IgD-negative memory B cell (primary cell): ENCODE measurements around the gene HDAC9. TPM values are rescaled to one million over a fixed set of nuclear protein-coding genes. Genes with fewer than 3 reads are reported as not detected.

Experiments
- H3K27ac Mint-ChIP-seq, 3 donors: one replicate each; pipeline ENCODE4 v1.8.0; 2020 to 2022; ENCODE audit warnings: mild to moderate bottlenecking in 3 of 3, mixed read lengths in 3 of 3, moderate library complexity in 1 of 3
- H3K27me3 Mint-ChIP-seq: one replicate; pipeline ENCODE4 v1.8.0; 2021; ENCODE audit warnings: mixed read lengths
- H3K36me3 Mint-ChIP-seq: one replicate; pipeline ENCODE4 v1.8.0; 2020; ENCODE audit warnings: mild to moderate bottlenecking, mixed read lengths
- H3K4me1 Mint-ChIP-seq, 3 donors: one replicate each; pipeline ENCODE4 v1.8.0; 2020 to 2022; ENCODE audit warnings: mixed read lengths in 3 of 3, mild to moderate bottlenecking in 1 of 3
- H3K4me3 Mint-ChIP-seq, 4 donors: one replicate each; pipeline ENCODE4 v1.8.0; 2020 to 2022; ENCODE audit warnings: mild to moderate bottlenecking in 4 of 4, mixed read lengths in 4 of 4, moderate library complexity in 3 of 4
- H3K9me3 Mint-ChIP-seq, 3 donors: one replicate each; pipeline ENCODE4 v1.8.0; 2020 to 2021; ENCODE audit warnings: mixed read lengths in 3 of 3, mild to moderate bottlenecking in 1 of 3
- polyA plus RNA-seq: library from polyadenylated mRNA; unstranded; fragments of 300-500 nt; fragmentation: Illumina TruSeq; gene quantifications from one replicate; pipeline ENCODE4 v1.2.3, GENCODE V29; 2021

Gene HDAC9
- polyA plus RNA-seq, 1 donor from 2014 or later, result 81.2 TPM

- Mint-ChIP-seq H3K4me3 (no peak overlapping the region), H3K27me3 (no peaks in the 10 kb centered on the region), H3K4me1 (no peaks in the 10 kb centered on the region), H3K36me3 (peaks cover 8% of the 10 kb centered on the region), H3K9me3 (no peaks in the 10 kb centered on the region), H3K27ac (no peak overlapping the region)
Measured at GRCh38 chr7:18685971-18686370, 190.4 kb downstream of the HDAC9 start.

GRCh38 chr7:18689551-18689950, 194.0 kb downstream of the HDAC9 start:
- H3K27ac Mint-ChIP-seq, result no peak overlapping the region
- H3K27me3 Mint-ChIP-seq, result no peaks in the 10 kb centered on the region
- H3K4me1 Mint-ChIP-seq, result no peaks in the 10 kb centered on the region
- peaks cover 8% of the 10 kb centered on the region for H3K36me3 Mint-ChIP-seq
- no peaks in the 10 kb centered on the region for H3K9me3 Mint-ChIP-seq
- H3K4me3 Mint-ChIP-seq, result no peak overlapping the region

- Mint-ChIP-seq H3K36me3 (no peaks in the 10 kb centered on the region), H3K27ac (no peak overlapping the region), H3K4me3 (no peak overlapping the region), H3K27me3 (no peaks in the 10 kb centered on the region), H3K4me1 (peaks cover 0 to 2% (median 0%) of the 10 kb centered on the region in 3 donors), H3K9me3 (no peaks in the 10 kb centered on the region)
Measured at GRCh38 chr7:18693406-18693805, 197.9 kb downstream of the HDAC9 start.

GRCh38 chr7:18693816-18694215, 198.3 kb downstream of the HDAC9 start:
- no peaks in the 10 kb centered on the region for H3K9me3 Mint-ChIP-seq
- peaks cover 0 to 2% (median 0%) of the 10 kb centered on the region in 3 donors for H3K4me1 Mint-ChIP-seq
- H3K36me3 Mint-ChIP-seq, result no peaks in the 10 kb centered on the region

GRCh38 chr7:18694484-18694883, 198.9 kb downstream of the HDAC9 start:
- Mint-ChIP-seq H3K36me3 (no peaks in the 10 kb centered on the region), H3K27ac (peak overlapping the region in 1 of 3 donors; percentile 76), H3K4me3 (no peak overlapping the region), H3K9me3 (no peaks in the 10 kb centered on the region), H3K4me1 (peaks cover 0 to 2% (median 0%) of the 10 kb centered on the region in 3 donors), H3K27me3 (no peaks in the 10 kb centered on the region)

More at GRCh38 chr7:18693816-18694215, 198.3 kb downstream of the HDAC9 start:
- H3K27me3 Mint-ChIP-seq, result no peaks in the 10 kb centered on the region
- H3K4me3 Mint-ChIP-seq, result no peak overlapping the region
- no peak overlapping the region for H3K27ac Mint-ChIP-seq

GRCh38 chr7:18694911-18695310, 199.4 kb downstream of the HDAC9 start:
- H3K9me3 Mint-ChIP-seq, result no peaks in the 10 kb centered on the region
- no peaks in the 10 kb centered on the region for H3K36me3 Mint-ChIP-seq
- no peaks in the 10 kb centered on the region for H3K27me3 Mint-ChIP-seq
- peaks cover 0 to 2% (median 0%) of the 10 kb centered on the region in 3 donors for H3K4me1 Mint-ChIP-seq
- H3K27ac Mint-ChIP-seq, result peak overlapping the region in 1 of 3 donors; percentile 76
- H3K4me3 Mint-ChIP-seq, result no peak overlapping the region

GRCh38 chr7:18698258-18698734, 202.7 kb downstream of the HDAC9 start:
- Mint-ChIP-seq H3K36me3 (no peaks in the 10 kb centered on the region), H3K4me3 (no peak overlapping the region), H3K4me1 (peaks cover 0 to 2% (median 0%) of the 10 kb centered on the region in 3 donors), H3K27ac (no peak overlapping the region), H3K9me3 (no peaks in the 10 kb centered on the region), H3K27me3 (no peaks in the 10 kb centered on the region)

GRCh38 chr7:18700147-18700546, 204.6 kb downstream of the HDAC9 start:
- Mint-ChIP-seq H3K27me3 (no peaks in the 10 kb centered on the region), H3K27ac (no peak overlapping the region), H3K4me3 (no peak overlapping the region), H3K36me3 (peaks cover under 1% of the 10 kb centered on the region), H3K4me1 (no peaks in the 10 kb centered on the region), H3K9me3 (no peaks in the 10 kb centered on the region)

GRCh38 chr7:18702071-18702829, 206.7 kb downstream of the HDAC9 start:
- no peaks in the 10 kb centered on the region for H3K27me3 Mint-ChIP-seq
- H3K9me3 Mint-ChIP-seq, result no peaks in the 10 kb centered on the region
- H3K27ac Mint-ChIP-seq, result no peak overlapping the region
- H3K4me1 Mint-ChIP-seq, result peaks cover 0 to 4% (median 0%) of the 10 kb centered on the region in 3 donors
- no peak overlapping the region for H3K4me3 Mint-ChIP-seq
- H3K36me3 Mint-ChIP-seq, result peaks cover 2% of the 10 kb centered on the region

GRCh38 chr7:18703685-18704084, 208.1 kb downstream of the HDAC9 start:
- H3K27ac Mint-ChIP-seq, result no peak overlapping the region
- H3K36me3 Mint-ChIP-seq, result peaks cover 2% of the 10 kb centered on the region
- H3K4me3 Mint-ChIP-seq, result no peak overlapping the region
- no peaks in the 10 kb centered on the region for H3K9me3 Mint-ChIP-seq
- peaks cover 0 to 5% (median 0%) of the 10 kb centered on the region in 3 donors for H3K4me1 Mint-ChIP-seq
- no peaks in the 10 kb centered on the region for H3K27me3 Mint-ChIP-seq

GRCh38 chr7:18706670-18707069, 211.1 kb downstream of the HDAC9 start:
- H3K4me3 Mint-ChIP-seq, result no peak overlapping the region
- no peak overlapping the region for H3K27ac Mint-ChIP-seq
- H3K36me3 Mint-ChIP-seq, result peaks cover 2% of the 10 kb centered on the region
- H3K9me3 Mint-ChIP-seq, result no peaks in the 10 kb centered on the region
- H3K27me3 Mint-ChIP-seq, result no peaks in the 10 kb centered on the region
- H3K4me1 Mint-ChIP-seq, result peaks cover 0 to 5% (median 0%) of the 10 kb centered on the region in 3 donors

GRCh38 chr7:18708204-18708603, 212.7 kb downstream of the HDAC9 start:
- Mint-ChIP-seq H3K9me3 (no peaks in the 10 kb centered on the region), H3K4me3 (no peak overlapping the region), H3K36me3 (peaks cover 2% of the 10 kb centered on the region), H3K27me3 (no peaks in the 10 kb centered on the region), H3K4me1 (peaks cover 0 to 5% (median 0%) of the 10 kb centered on the region in 3 donors), H3K27ac (peak overlapping the region in 1 of 3 donors; percentile 8)

- no peak overlapping the region for H3K4me3 Mint-ChIP-seq
- H3K27me3 Mint-ChIP-seq, result no peaks in the 10 kb centered on the region
Measured at GRCh38 chr7:18715988-18716387, 220.4 kb downstream of the HDAC9 start.

GRCh38 chr7:18721429-18721828, 225.9 kb downstream of the HDAC9 start:
- Mint-ChIP-seq H3K9me3 (peaks cover 0 to 4% (median 0%) of the 10 kb centered on the region in 3 donors), H3K27me3 (no peaks in the 10 kb centered on the region), H3K36me3 (peaks cover 5% of the 10 kb centered on the region), H3K27ac (no peak overlapping the region), H3K4me3 (no peak overlapping the region), H3K4me1 (no peaks in the 10 kb centered on the region)

More at GRCh38 chr7:18715988-18716387, 220.4 kb downstream of the HDAC9 start:
- Mint-ChIP-seq H3K4me1 (no peaks in the 10 kb centered on the region), H3K36me3 (peaks cover 4% of the 10 kb centered on the region), H3K9me3 (peaks cover 0 to 4% (median 0%) of the 10 kb centered on the region in 3 donors), H3K27ac (no peak overlapping the region)

- peaks cover 0 to 3% (median 0%) of the 10 kb centered on the region in 3 donors for H3K4me1 Mint-ChIP-seq
- peaks cover 0 to 3% (median 0%) of the 10 kb centered on the region in 3 donors for H3K9me3 Mint-ChIP-seq
- H3K36me3 Mint-ChIP-seq, result peaks cover 4% of the 10 kb centered on the region
- H3K27me3 Mint-ChIP-seq, result no peaks in the 10 kb centered on the region
- no peak overlapping the region for H3K27ac Mint-ChIP-seq
- H3K4me3 Mint-ChIP-seq, result no peak overlapping the region
Measured at GRCh38 chr7:18724318-18724717, 228.8 kb downstream of the HDAC9 start.
